Measurements from ENCODE around the gene LYZL1.
"Not testable (repeated sequence)": the region's sequence is repeated elsewhere in the genome, so short reads cannot be mapped to it uniquely, and the experiment has no call there.

DNA sequence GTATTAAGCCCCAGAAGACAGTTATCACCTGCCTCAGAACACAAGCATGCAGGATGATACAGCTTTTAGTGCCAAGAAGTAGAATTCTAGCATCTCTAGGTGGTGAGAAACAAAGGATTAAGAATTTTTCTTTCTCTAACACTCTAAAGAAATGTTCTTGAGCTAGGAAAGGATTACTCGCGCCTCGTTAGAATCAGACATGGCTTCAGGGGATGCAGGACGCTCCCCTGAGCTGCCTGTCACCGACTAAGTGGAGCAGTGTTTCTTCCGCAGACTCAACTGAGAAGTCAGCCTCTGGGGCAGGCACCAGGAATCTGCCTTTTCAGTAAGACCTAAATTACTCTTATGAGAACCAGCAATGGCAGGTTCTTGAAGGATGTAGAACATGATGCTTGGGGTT, at the start of gene LYZL1:
- not testable (repeated sequence) for TF ChIP-seq ESRRG (CRISPR knock-in tag; IDR thresholded peaks at IDR 0.05); ZNF565 (CRISPR knock-in tag; conservative IDR thresholded peaks at IDR 0.05; ENCODE audit: low read depth); ZNF8 (CRISPR knock-in tag; IDR thresholded peaks at IDR 0.05); ZFP30 (CRISPR knock-in tag; IDR thresholded peaks at IDR 0.05); BACH2 (CRISPR knock-in tag; IDR thresholded peaks at IDR 0.05; ENCODE audit: borderline replicate concordance)
- TF ChIP-seq, protein P1, sequence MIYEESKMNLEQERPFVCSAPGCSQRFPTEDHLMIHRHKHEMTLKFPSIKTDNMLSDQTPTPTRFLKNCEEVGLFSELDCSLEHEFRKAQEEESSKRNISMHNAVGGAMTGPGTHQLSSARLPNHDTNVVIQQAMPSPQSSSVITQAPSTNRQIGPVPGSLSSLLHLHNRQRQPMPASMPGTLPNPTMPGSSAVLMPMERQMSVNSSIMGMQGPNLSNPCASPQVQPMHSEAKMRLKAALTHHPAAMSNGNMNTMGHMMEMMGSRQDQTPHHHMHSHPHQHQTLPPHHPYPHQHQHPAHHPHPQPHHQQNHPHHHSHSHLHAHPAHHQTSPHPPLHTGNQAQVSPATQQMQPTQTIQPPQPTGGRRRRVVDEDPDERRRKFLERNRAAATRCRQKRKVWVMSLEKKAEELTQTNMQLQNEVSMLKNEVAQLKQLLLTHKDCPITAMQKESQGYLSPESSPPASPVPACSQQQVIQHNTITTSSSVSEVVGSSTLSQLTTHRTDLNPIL (CRISPR knock-in tag; IDR thresholded peaks at IDR 0.05; ENCODE audit: low read depth), result not testable (repeated sequence)
- TF ChIP-seq, protein P2, sequence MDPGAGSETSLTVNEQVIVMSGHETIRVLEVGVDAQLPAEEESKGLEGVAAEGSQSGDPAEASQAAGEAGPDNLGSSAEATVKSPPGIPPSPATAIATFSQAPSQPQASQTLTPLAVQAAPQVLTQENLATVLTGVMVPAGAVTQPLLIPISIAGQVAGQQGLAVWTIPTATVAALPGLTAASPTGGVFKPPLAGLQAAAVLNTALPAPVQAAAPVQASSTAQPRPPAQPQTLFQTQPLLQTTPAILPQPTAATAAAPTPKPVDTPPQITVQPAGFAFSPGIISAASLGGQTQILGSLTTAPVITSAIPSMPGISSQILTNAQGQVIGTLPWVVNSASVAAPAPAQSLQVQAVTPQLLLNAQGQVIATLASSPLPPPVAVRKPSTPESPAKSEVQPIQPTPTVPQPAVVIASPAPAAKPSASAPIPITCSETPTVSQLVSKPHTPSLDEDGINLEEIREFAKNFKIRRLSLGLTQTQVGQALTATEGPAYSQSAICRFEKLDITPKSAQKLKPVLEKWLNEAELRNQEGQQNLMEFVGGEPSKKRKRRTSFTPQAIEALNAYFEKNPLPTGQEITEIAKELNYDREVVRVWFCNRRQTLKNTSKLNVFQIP (CRISPR knock-in tag; IDR thresholded peaks at IDR 0.05; ENCODE audit: borderline replicate concordance, low read depth), result not testable (repeated sequence)

Measured in SK-N-SH treated with all-trans-retinoic acid at 6 μM for 48 hours (cell line).